ENCODE results near the gene PDCD7. TPM values are rescaled to one million over a fixed set of nuclear protein-coding genes. Genes with fewer than 3 reads are reported as not detected.
A peak's percentile ranks its signal among the peaks of the same experiment; 100 is the strongest.

PDCD7 gene
- total and polyA plus RNA-seq, 3 experiments from 2014 or later, result 21.7 to 39.6 (median 33.6) TPM

GRCh38 chr15:65067645-65068402 is 65.8 kb downstream of the PDCD7 start, which contains the start of gene RASL12:
RASL12 (minus strand) TSS chr15:65067991; CDS start chr15:65067835, 156 bp downstream.
- ChIA-PET POLR2A (interaction anchor here (0.6 kb wide), 1 partner anchor 239 kb away, joined by 10 read pairs; no protein-coding TSS in a partner anchor), CTCF (no interaction called here)
- H3K27me3 ChIP-seq (ENCODE audit: insufficient read depth, low read length, poor library complexity, severe bottlenecking), result peaks cover 13% of the 10 kb centered on the region
- peak within 1 kb of the TSS in 4 of 7 donors; percentile 45 to 58 (median 55) for H3K4me3 Mint-ChIP-seq
- H3K9me3 ChIP-seq (ENCODE audit: low read length), result no peaks in the 10 kb centered on the region
- H3K27ac Mint-ChIP-seq, result peak within 1 kb of the TSS in 1 of 8 donors; percentile 55
- peaks cover 24 to 44% of the 10 kb centered on the region in 2 donors for H3K27me3 Mint-ChIP-seq
- no peaks in the 10 kb centered on the region for H3K36me3 Mint-ChIP-seq
- H3K9me3 Mint-ChIP-seq, result no peaks in the 10 kb centered on the region
- no peaks in the 10 kb centered on the region for H3K36me3 ChIP-seq (ENCODE audit: insufficient read depth, low read length)
- DNase-seq, result no peak
- H3K4me1 Mint-ChIP-seq, result peaks cover 0 to 12% (median 9%) of the 10 kb centered on the region in 3 donors
- H3K27ac ChIP-seq (ENCODE audit: low read depth, low read length), result no peak within 1 kb of the TSS
- H3K4me1 ChIP-seq (ENCODE audit: insufficient read depth, low read length), result no peaks in the 10 kb centered on the region
- no peak within 1 kb of the TSS for H3K4me3 ChIP-seq (ENCODE audit: low read length)

Other genes with a start within 250 kb of the PDCD7 start
- 1 to 10 TPM; 3.0 TPM for gene ANKDD1A, start 221.9 kb downstream of the PDCD7 start, total RNA-seq
- gene ANKDD1A, start 221.9 kb downstream of the PDCD7 start, polyA plus RNA-seq, result 2.4 TPM
- 10 to 100 TPM; 66.3 to 67.4 TPM for gene SPG21, start 143.9 kb downstream of the PDCD7 start, total RNA-seq
- gene SPG21, start 143.9 kb downstream of the PDCD7 start, polyA plus RNA-seq, result 118 TPM
- gene MTFMT, start 104.2 kb downstream of the PDCD7 start, total RNA-seq, result 10 to 100 TPM; 22.7 to 24.3 TPM
- gene MTFMT, start 104.2 kb downstream of the PDCD7 start, polyA plus RNA-seq, result 20.2 TPM
- not detected for gene SLC51B, start 88.4 kb downstream of the PDCD7 start, total RNA-seq
- gene SLC51B, start 88.4 kb downstream of the PDCD7 start, polyA plus RNA-seq, result not detected
- not detected for gene RASL12, start 65.8 kb downstream of the PDCD7 start, total RNA-seq
- not detected for gene RASL12, start 65.8 kb downstream of the PDCD7 start, polyA plus RNA-seq
- not detected for gene KBTBD13, start 57.1 kb downstream of the PDCD7 start, total RNA-seq
- not detected for gene KBTBD13, start 57.1 kb downstream of the PDCD7 start, polyA plus RNA-seq
- 1 to 10 TPM; 3.5 TPM for gene UBAP1L, start 18.6 kb downstream of the PDCD7 start, total RNA-seq
- 0.45 TPM for gene UBAP1L, start 18.6 kb downstream of the PDCD7 start, polyA plus RNA-seq
- gene CLPX, start 51.5 kb upstream of the PDCD7 start, total RNA-seq, result 10 to 100 TPM; 60.5 to 65.6 TPM
- gene CLPX, start 51.5 kb upstream of the PDCD7 start, polyA plus RNA-seq, result 28.9 TPM
- under 1 TPM in 1 of 2 experiments, not detected in 1; 0.04 TPM for gene CILP, start 77.7 kb upstream of the PDCD7 start, total RNA-seq
- gene CILP, start 77.7 kb upstream of the PDCD7 start, polyA plus RNA-seq, result 0.08 TPM
- 10 to 100 TPM; 14.1 to 14.7 TPM for gene PARP16, start 153.1 kb upstream of the PDCD7 start, total RNA-seq
- 30.9 TPM for gene PARP16, start 153.1 kb upstream of the PDCD7 start, polyA plus RNA-seq
- not detected for gene RNU5A-1, start 162.2 kb upstream of the PDCD7 start, total RNA-seq
- not detected for gene RNU5A-1, start 162.2 kb upstream of the PDCD7 start, polyA plus RNA-seq
- not detected for gene RNU5B-1, start 170.9 kb upstream of the PDCD7 start, total RNA-seq
- not detected for gene RNU5B-1, start 170.9 kb upstream of the PDCD7 start, polyA plus RNA-seq
- not detected for gene IGDCC3, start 244.2 kb upstream of the PDCD7 start, total RNA-seq
- not detected for gene IGDCC3, start 244.2 kb upstream of the PDCD7 start, polyA plus RNA-seq

All from CD8-positive, alpha-beta memory T cell (primary cell).